ENCODE measurements around the gene MSL3. TPM values are rescaled to one million over a fixed set of nuclear protein-coding genes. Genes with fewer than 3 reads are reported as not detected.
A peak's percentile ranks its signal among the peaks of the same experiment; 100 is the strongest.

Gene MSL3
- total RNA-seq, 1 donor from 2014 or later: 14.5 TPM

DNA sequence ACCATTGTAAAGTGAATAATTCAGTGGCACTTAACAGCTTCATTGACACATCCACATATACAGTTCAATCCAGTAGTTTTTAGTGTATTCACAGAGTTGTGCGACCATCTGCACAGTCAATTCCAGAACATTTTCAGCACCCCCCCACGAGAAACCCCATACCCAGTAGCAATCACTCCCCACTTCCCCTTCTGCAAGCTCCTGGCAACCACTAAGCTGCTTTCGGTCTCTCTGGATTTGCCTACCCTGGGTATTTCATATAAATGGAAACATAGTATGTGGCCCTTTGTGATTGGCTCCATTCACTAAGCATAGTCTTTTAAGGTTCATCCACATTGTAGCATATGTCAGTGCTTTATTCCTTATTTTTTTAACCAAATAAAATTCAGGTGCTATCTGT, 10.0 kb downstream of the MSL3 start:
- DNase-seq (ENCODE audit: low read depth) (no peak), FAIRE-seq (no peak)
- TF ChIP-seq, protein P1, sequence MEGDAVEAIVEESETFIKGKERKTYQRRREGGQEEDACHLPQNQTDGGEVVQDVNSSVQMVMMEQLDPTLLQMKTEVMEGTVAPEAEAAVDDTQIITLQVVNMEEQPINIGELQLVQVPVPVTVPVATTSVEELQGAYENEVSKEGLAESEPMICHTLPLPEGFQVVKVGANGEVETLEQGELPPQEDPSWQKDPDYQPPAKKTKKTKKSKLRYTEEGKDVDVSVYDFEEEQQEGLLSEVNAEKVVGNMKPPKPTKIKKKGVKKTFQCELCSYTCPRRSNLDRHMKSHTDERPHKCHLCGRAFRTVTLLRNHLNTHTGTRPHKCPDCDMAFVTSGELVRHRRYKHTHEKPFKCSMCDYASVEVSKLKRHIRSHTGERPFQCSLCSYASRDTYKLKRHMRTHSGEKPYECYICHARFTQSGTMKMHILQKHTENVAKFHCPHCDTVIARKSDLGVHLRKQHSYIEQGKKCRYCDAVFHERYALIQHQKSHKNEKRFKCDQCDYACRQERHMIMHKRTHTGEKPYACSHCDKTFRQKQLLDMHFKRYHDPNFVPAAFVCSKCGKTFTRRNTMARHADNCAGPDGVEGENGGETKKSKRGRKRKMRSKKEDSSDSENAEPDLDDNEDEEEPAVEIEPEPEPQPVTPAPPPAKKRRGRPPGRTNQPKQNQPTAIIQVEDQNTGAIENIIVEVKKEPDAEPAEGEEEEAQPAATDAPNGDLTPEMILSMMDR (IDR thresholded peaks at IDR 0.05; ENCODE audit: insufficient read depth, low read length, severe bottlenecking): no peak
- Histone ChIP-seq H3K36me3 (ENCODE audit: control insufficient read depth, insufficient read depth, low read length) (peaks cover 11% of the 10 kb centered on the region), H3K4me3 (ENCODE audit: low read depth, low read length) (no peak overlapping the region), H3K27me3 (ENCODE audit: control insufficient read depth, insufficient read depth, low read length) (no peaks in the 10 kb centered on the region)

DNA sequence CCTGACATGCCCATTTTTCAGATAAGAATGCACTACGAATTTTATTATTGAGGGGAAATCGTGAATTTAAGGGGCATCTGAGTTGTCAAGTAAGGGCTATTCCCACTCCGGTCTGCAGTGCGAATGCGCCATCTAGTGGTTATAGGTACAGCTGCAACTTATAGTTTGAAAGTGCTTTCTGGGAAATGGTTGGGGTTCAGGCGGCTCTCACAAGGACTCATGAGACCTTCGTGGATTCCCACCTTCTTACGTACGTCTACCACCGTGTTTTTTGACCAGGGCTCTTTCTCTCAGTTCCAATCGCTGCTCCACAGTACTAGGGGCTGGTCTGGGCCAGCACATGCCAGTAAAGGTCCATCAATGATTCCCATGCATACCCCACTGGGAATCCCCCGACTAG, 12.3 kb downstream of the MSL3 start:
- DNase-seq (ENCODE audit: low read depth): peak; percentile 33
- Histone ChIP-seq H3K4me3 (ENCODE audit: low read depth, low read length) (no peak overlapping the region), H3K36me3 (ENCODE audit: control insufficient read depth, insufficient read depth, low read length) (peaks cover 3% of the 10 kb centered on the region), H3K27me3 (ENCODE audit: control insufficient read depth, insufficient read depth, low read length) (no peaks in the 10 kb centered on the region)
- TF ChIP-seq, protein P1 (IDR thresholded peaks at IDR 0.05; ENCODE audit: insufficient read depth, low read length, severe bottlenecking): peak; percentile 76
- FAIRE-seq: peak; percentile 50

DNA sequence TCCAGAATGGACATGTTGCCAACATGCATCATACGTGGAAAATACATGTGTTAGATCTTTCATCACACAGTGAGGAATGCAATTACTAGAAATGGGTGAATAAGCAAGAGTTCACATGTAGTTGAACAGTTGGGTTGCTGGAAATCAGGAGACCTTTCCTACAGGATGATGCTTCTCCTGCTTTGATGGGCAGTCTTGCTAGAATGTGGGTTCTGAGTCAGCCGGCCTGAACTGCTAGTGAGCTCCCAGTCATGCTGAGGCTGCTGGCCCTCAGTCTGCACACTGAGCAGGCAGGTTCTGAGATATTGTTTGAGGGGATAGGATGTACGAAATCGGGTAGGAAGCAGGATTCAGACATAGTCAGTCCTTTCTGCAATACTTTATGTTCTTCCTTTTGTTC, 20.2 kb downstream of the MSL3 start:
- TF ChIP-seq, protein P1 (IDR thresholded peaks at IDR 0.05; ENCODE audit: insufficient read depth, low read length, severe bottlenecking): no peak
- no peak for DNase-seq (ENCODE audit: low read depth)
- peak; percentile 7 for FAIRE-seq
- Histone ChIP-seq H3K4me3 (ENCODE audit: low read depth, low read length) (no peak overlapping the region), H3K36me3 (ENCODE audit: control insufficient read depth, insufficient read depth, low read length) (no peaks in the 10 kb centered on the region), H3K27me3 (ENCODE audit: control insufficient read depth, insufficient read depth, low read length) (no peaks in the 10 kb centered on the region)

DNA sequence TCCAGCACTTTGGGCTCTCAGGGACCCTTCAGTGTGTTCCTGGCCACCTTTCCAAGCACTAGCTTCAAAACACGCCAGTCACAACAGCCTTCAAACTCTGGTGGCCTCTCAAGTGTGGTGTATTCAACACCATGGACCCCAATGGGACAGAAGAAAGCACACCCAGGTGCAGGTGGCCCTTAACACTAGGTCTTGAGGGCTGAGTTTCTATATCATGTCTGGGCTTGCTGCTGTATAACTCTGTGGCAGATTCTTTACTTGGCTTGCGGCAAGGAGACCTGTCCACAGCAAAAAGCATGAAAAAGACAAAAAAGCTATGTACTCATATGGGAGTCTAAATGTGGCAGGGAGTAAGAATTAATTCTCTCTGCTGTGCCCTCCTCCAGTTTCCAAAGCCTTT, 23.1 kb downstream of the MSL3 start:
- no peaks in the 10 kb centered on the region for H3K36me3 ChIP-seq (ENCODE audit: control insufficient read depth, insufficient read depth, low read length)
- no peak overlapping the region for H3K4me3 ChIP-seq (ENCODE audit: low read depth, low read length)
- FAIRE-seq (no peak), DNase-seq (ENCODE audit: low read depth) (peak; percentile 15)
- TF ChIP-seq, protein P1 (IDR thresholded peaks at IDR 0.05; ENCODE audit: insufficient read depth, low read length, severe bottlenecking): no peak
- H3K27me3 ChIP-seq (ENCODE audit: control insufficient read depth, insufficient read depth, low read length): no peaks in the 10 kb centered on the region

DNA sequence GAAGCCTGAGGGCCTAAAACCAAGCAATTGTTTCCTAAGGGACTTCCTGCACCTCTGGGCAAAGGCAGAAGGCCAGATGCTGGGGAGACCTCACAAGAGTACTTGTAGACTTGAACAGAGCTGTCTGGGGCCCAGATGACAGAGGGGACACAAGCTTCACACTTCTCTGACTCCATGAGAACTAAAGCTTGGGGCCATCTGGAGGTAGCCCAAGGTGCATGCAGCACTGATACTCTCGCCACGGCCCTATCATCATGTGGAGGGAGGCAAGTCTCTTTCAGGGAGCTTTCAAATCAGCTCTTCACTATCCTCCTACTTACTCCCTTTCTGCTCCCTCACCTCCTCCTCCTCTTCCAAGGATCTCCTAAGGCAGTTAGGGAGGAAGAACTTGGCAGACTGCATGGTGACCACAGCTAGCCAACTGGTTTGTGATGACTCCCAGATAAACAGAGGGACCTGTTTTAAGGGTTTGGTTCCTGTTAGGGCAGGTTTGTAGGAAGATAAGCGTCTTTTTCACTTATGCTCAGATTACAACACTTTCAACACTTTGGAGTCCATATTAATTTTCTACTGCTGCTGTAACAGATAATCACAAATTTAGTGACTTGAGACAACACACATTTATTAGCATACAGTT, 23.8 kb downstream of the MSL3 start:
- H3K4me3 ChIP-seq (ENCODE audit: low read depth, low read length): no peak overlapping the region
- no peaks in the 10 kb centered on the region for H3K27me3 ChIP-seq (ENCODE audit: control insufficient read depth, insufficient read depth, low read length)
- no peak for FAIRE-seq
- TF ChIP-seq, protein P1 (IDR thresholded peaks at IDR 0.05; ENCODE audit: insufficient read depth, low read length, severe bottlenecking): no peak
- H3K36me3 ChIP-seq (ENCODE audit: control insufficient read depth, insufficient read depth, low read length): no peaks in the 10 kb centered on the region
- peak; percentile 82 for DNase-seq (ENCODE audit: low read depth)

DNA sequence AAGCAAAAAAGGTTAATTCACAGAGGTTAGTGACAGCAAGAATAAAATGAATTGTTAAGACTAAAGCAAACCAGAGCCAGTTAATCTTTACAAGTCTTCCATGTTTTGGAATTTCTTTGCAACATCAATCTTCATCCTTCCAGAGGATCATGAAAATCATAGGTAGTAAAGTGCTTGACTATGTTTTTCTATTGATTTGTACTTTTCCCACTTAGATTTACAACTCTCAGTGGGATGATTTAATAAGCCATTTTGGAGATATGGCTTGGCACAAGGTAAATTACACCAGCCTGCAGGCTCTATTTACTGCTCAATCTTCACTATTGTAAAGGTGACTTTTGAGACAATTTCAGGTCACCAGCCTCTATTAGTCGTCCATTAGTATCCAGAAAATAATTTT, 26.5 kb downstream of the MSL3 start:
- FAIRE-seq (no peak), DNase-seq (ENCODE audit: low read depth) (no peak)
- no peaks in the 10 kb centered on the region for H3K36me3 ChIP-seq (ENCODE audit: control insufficient read depth, insufficient read depth, low read length)
- TF ChIP-seq, protein P1 (IDR thresholded peaks at IDR 0.05; ENCODE audit: insufficient read depth, low read length, severe bottlenecking): no peak
- no peak overlapping the region for H3K4me3 ChIP-seq (ENCODE audit: low read depth, low read length)
- H3K27me3 ChIP-seq (ENCODE audit: control insufficient read depth, insufficient read depth, low read length): no peaks in the 10 kb centered on the region
